Stomach (tissue), 9 donors: ENCODE measurements around the gene ARPP21. TPM values are rescaled to one million over a fixed set of nuclear protein-coding genes. Genes with fewer than 3 reads are reported as not detected.

ENCODE experiments used
- DNase-seq, 2 donors: peaks; one replicate each; pipeline versions ENCODE4 v3.0.0 to v3.0.0-alpha.2; 2013 to 2019
- H3K27ac ChIP-seq, 5 donors: fragments of 200-600 bp in 4 of 5; sonication (generic) in 4 of 5; one replicate each; pipeline ENCODE4 v1.5.1; 2013 to 2019; ENCODE audit warnings: mild to moderate bottlenecking in 1 of 5, moderate library complexity in 1 of 5
- H3K27me3 ChIP-seq, 3 donors: fragments of 200-600 bp; sonication (generic); one replicate each; pipeline ENCODE4 v1.5.1; 2017 to 2019; ENCODE audit warnings: mixed run types in 1 of 3
- H3K36me3 ChIP-seq, 4 donors: fragments of 200-600 bp; sonication (generic); 1 replicate in 3 of 4; 2 replicates in 1 of 4; pipeline ENCODE4 v1.5.1; 2016 to 2019
- H3K4me1 ChIP-seq, 4 donors: fragments of 200-600 bp; sonication (generic); one replicate each; pipeline ENCODE4 v1.5.1; 2016 to 2019
- H3K4me3 ChIP-seq, 4 donors: fragments of 200-600 bp; sonication (generic) in 3 of 4; one replicate each; pipeline ENCODE4 v1.5.1; 2016 to 2019; ENCODE audit warnings: mild to moderate bottlenecking in 1 of 4
- H3K9me3 ChIP-seq, 4 donors: fragments of 200-600 bp; sonication (generic); one replicate each; pipeline ENCODE4 v1.5.1; 2016 to 2019
- CTCF ChIP-seq, 7 experiments: fragments of 450-650 bp in 4 of 7; fragments of 200-600 bp in 3 of 7; sonication (generic) in 3 of 7; IDR thresholded peaks; one replicate each; pipeline ENCODE4 v1.5.1; 2016 to 2019; ENCODE audit warnings: antibody characterized with exemption in 7 of 7, control low read depth in 2 of 7, mild to moderate bottlenecking in 1 of 7
- EP300 ChIP-seq: sonication (generic); formaldehyde crosslinking; IDR thresholded peaks from one replicate; pipeline ENCODE4 v1.6.1; 2017; ENCODE audit warnings: antibody characterized with exemption
- POLR2A ChIP-seq, 4 donors: fragments of 450-650 bp; IDR thresholded peaks; one replicate each; pipeline ENCODE4 v1.6.1; 2016; ENCODE audit warnings: antibody characterized with exemption in 4 of 4, control low read depth in 2 of 4, mild to moderate bottlenecking in 1 of 4, moderate library complexity in 1 of 4
- POLR2AphosphoS5 ChIP-seq, 3 donors: sonication (generic); formaldehyde crosslinking; IDR thresholded peaks; one replicate each; pipeline ENCODE4 v1.6.1; 2016; ENCODE audit warnings: antibody characterized with exemption in 3 of 3
- WGBS, 5 donors: extraction: QIAGEN DNeasy Blood & Tissue Kit in 3 of 5; methylation state at CpG; one replicate each; pipeline versions ENCODE4 v1.1.5 to v1.1.7; 2013 to 2018; 5-methylcytosine and 5-hydroxymethylcytosine counted together
- intact Hi-C: fragments of 100-400 bp; cut with DNase I; formaldehyde crosslinking; loops from one replicate; pipeline ENCODE4 v1.15.1; 2023; ENCODE audit warnings: low total_unique reads
- polyA plus RNA-seq, 3 donors: library from polyadenylated mRNA; stranded (reverse); fragments of 200-250 nt; gene quantifications; one replicate each; pipeline ENCODE4 v1.2.3, GENCODE V29; 2013
- total RNA-seq, 5 donors: library from RNA; depleted of rRNA; stranded (reverse); fragments of >200 nt; gene quantifications; one replicate each; pipeline versions ENCODE4 v1.1.0 to v1.2.3, GENCODE V29; 2014 to 2016
- donor health status: healthy with polysubstance abuse.
- donor health status: Bipolar disorder and iron deficiency.
- donor health status: healthy.

Gene ARPP21
- total and polyA plus RNA-seq, 8 donors = 0.13 to 5.0 TPM; not detected in 6

GRCh38 chr3:35647461-35647860, 8.1 kb downstream of the ARPP21 start:
- no peak for TF ChIP-seq EP300
- 79 to 90% (median 82%) methylated on average over 4 of the region's 4 CpGs for WGBS, 5 donors
- no peak for DNase-seq
- Histone ChIP-seq H3K4me3 (no peak overlapping the region), H3K27me3 (peaks cover 0 to 3% (median 3%) of the 10 kb centered on the region in 3 donors), H3K4me1 (no peaks in the 10 kb centered on the region), H3K36me3 (no peaks in the 10 kb centered on the region), H3K9me3 (no peaks in the 10 kb centered on the region), H3K27ac (no peak overlapping the region)
- intact Hi-C loops = no loop called here

- 34 to 55% (median 55%) methylated on average over 2 of the region's 2 CpGs for WGBS, 5 donors
- Histone ChIP-seq H3K4me1 (no peaks in the 10 kb centered on the region), H3K36me3 (no peaks in the 10 kb centered on the region), H3K27me3 (no peaks in the 10 kb centered on the region), H3K4me3 (no peak overlapping the region), H3K27ac (no peak overlapping the region), H3K9me3 (no peaks in the 10 kb centered on the region)
- no peak for TF ChIP-seq CTCF (IDR thresholded peaks at IDR 0.05)
- TF ChIP-seq POLR2AphosphoS5 (IDR thresholded peaks at IDR 0.05) = no peak
- no peak for TF ChIP-seq POLR2A (IDR thresholded peaks at IDR 0.05)
- TF ChIP-seq EP300 = no peak
- intact Hi-C loops = no loop called here
- no peak for DNase-seq
These were observed 9.0 kb downstream of the ARPP21 start for GRCh38 chr3:35648347-35648746.

GRCh38 chr3:35649405-35649804, 10.1 kb downstream of the ARPP21 start:
- DNase-seq = no peak
- Histone ChIP-seq H3K9me3 (no peaks in the 10 kb centered on the region), H3K27ac (no peak overlapping the region), H3K4me1 (no peaks in the 10 kb centered on the region), H3K27me3 (no peaks in the 10 kb centered on the region), H3K4me3 (no peak overlapping the region), H3K36me3 (no peaks in the 10 kb centered on the region)
- WGBS, 5 donors = 70 to 78% (median 74%) methylated on average over 2 of the region's 2 CpGs
- TF ChIP-seq POLR2AphosphoS5 (IDR thresholded peaks at IDR 0.05) (no peak), CTCF (IDR thresholded peaks at IDR 0.05) (no peak), EP300 (no peak), POLR2A (IDR thresholded peaks at IDR 0.05) (no peak)
- intact Hi-C loops = no loop called here

- Histone ChIP-seq H3K27ac (no peak overlapping the region), H3K9me3 (no peaks in the 10 kb centered on the region), H3K4me3 (no peak overlapping the region), H3K36me3 (no peaks in the 10 kb centered on the region), H3K27me3 (no peaks in the 10 kb centered on the region), H3K4me1 (no peaks in the 10 kb centered on the region)
- TF ChIP-seq POLR2A (IDR thresholded peaks at IDR 0.05) = no peak
- TF ChIP-seq POLR2AphosphoS5 (IDR thresholded peaks at IDR 0.05) = no peak
- no peak for TF ChIP-seq EP300
- TF ChIP-seq CTCF (IDR thresholded peaks at IDR 0.05) = no peak
- no peak for DNase-seq
- 61 to 81% (median 72%) methylated on average over 1 of the region's 1 CpG for WGBS, 5 donors
- intact Hi-C loops = no loop called here
These were observed 12.1 kb downstream of the ARPP21 start for GRCh38 chr3:35651426-35651825.

- H3K4me1 ChIP-seq = no peaks in the 10 kb centered on the region
- DNase-seq = no peak
- no peak for TF ChIP-seq EP300
- TF ChIP-seq POLR2A (IDR thresholded peaks at IDR 0.05) = no peak
- no peak for TF ChIP-seq CTCF (IDR thresholded peaks at IDR 0.05)
- TF ChIP-seq POLR2AphosphoS5 (IDR thresholded peaks at IDR 0.05) = no peak
- no peaks in the 10 kb centered on the region for H3K9me3 ChIP-seq
- WGBS, 5 donors = 24 to 68% (median 53%) methylated on average over 1 of the region's 1 CpG
- H3K36me3 ChIP-seq = no peaks in the 10 kb centered on the region
- intact Hi-C loops = no loop called here
- no peak overlapping the region for H3K4me3 ChIP-seq
- H3K27ac ChIP-seq = no peak overlapping the region
- H3K27me3 ChIP-seq = no peaks in the 10 kb centered on the region
These were observed 12.5 kb downstream of the ARPP21 start for GRCh38 chr3:35651851-35652250.
